Left lung (tissue), 10 donors: ENCODE measurements around the gene PRKG1. TPM values are rescaled to one million over a fixed set of nuclear protein-coding genes. Genes with fewer than 3 reads are reported as not detected.
"Not testable (repeated sequence)": the region's sequence is repeated elsewhere in the genome, so short reads cannot be mapped to it uniquely, and the experiment has no call there.

Experiments used
- ATAC-seq: fragments of 200-7000 bp; cut with Tn5 transposase; one replicate; pipeline ENCODE4 v1.9.1; 2020; ENCODE audit warnings: moderate library complexity
- DNase-seq, 4 donors: peaks; one replicate each; pipeline ENCODE4 v3.0.0-alpha.2; 2013 to 2020
- H3K27ac ChIP-seq, 2 donors: fragments of 200-600 bp; sonication (generic) in 1 of 2; one replicate each; pipeline versions ENCODE4 v1.5.0 to v1.8.0; 2020 to 2021
- H3K27me3 ChIP-seq, 2 donors: fragments of 200-600 bp; sonication (generic) in 1 of 2; one replicate each; pipeline versions ENCODE4 v1.5.0 to v1.8.0; 2020 to 2021
- H3K36me3 ChIP-seq, 2 donors: fragments of 200-600 bp; sonication (generic) in 1 of 2; one replicate each; pipeline versions ENCODE4 v1.5.0 to v1.8.0; 2020 to 2021
- H3K4me1 ChIP-seq, 2 donors: fragments of 200-600 bp; one replicate each; pipeline ENCODE4 v1.8.0; 2021
- H3K4me3 ChIP-seq, 2 donors: fragments of 200-600 bp; sonication (generic) in 1 of 2; one replicate each; pipeline versions ENCODE4 v1.5.0 to v1.8.0; 2020 to 2021; ENCODE audit warnings: mild to moderate bottlenecking in 1 of 2
- H3K9me3 ChIP-seq, 2 donors: fragments of 200-600 bp; sonication (generic) in 1 of 2; one replicate each; pipeline versions ENCODE4 v1.5.0 to v1.8.0; 2020 to 2021
- intact Hi-C, 2 donors: fragments of 100-400 bp; cut with DNase I; formaldehyde crosslinking; loops; one replicate each; pipeline versions ENCODE4 v1.11.2 to v1.14.2; 2022
- polyA plus RNA-seq, 6 donors: library from polyadenylated mRNA; unstranded; fragments of 120-200 nt; gene quantifications; one replicate each; pipeline ENCODE4 v1.2.1, GENCODE V29; 2013; ENCODE audit not compliant: insufficient read length in 6 of 6
- total RNA-seq, 2 donors: library from RNA; stranded (reverse); fragmentation: NEBNext Ultra II Directional; extraction: Animal tissue kit (Norgen Biotek cat#: 25700); gene quantifications; one replicate each; pipeline ENCODE4 v1.2.1, GENCODE V29; 2021
- TF ChIP-seq, protein P1 (sequence below), 2 donors: fragments of 200-600 bp; sonication (generic) in 1 of 2; IDR thresholded peaks; one replicate each; pipeline versions ENCODE4 v1.5.0 to v1.8.0; 2021; ENCODE audit warnings: antibody characterized with exemption in 2 of 2
- donor health status: DM: no; HTN: yes; CAD: no.
- donor health status: DM: no; HTN: no; CAD: no.

PRKG1 gene
- total and polyA plus RNA-seq, 8 donors = 15.6 to 29.0 (median 17.8) TPM

DNA sequence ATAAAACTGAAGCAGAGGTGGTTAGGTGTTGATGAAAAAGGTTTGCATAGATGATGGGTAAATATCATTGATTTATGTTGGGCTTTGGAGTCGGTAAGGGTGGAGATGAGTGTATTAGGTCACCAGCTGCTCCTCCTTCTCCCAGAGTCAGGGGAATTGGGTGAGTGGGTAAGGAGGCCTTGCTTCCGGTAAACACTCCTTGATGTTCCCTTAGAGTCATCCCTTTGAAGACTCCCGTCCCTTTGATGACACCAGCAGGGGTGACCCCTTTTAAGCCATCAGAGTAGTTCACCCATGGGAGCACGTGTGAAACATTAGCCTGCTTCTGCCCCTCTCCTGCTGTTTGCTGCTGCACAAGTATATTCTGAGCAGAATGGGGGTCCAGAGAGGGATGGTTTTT, 1147.6 kb downstream of the PRKG1 start:
- DNase-seq (no peak), ATAC-seq (no peak)
- no peak overlapping the region for H3K4me3 ChIP-seq
- H3K9me3 ChIP-seq = no peaks in the 10 kb centered on the region
- H3K27me3 ChIP-seq = no peaks in the 10 kb centered on the region
- TF ChIP-seq, protein P1, sequence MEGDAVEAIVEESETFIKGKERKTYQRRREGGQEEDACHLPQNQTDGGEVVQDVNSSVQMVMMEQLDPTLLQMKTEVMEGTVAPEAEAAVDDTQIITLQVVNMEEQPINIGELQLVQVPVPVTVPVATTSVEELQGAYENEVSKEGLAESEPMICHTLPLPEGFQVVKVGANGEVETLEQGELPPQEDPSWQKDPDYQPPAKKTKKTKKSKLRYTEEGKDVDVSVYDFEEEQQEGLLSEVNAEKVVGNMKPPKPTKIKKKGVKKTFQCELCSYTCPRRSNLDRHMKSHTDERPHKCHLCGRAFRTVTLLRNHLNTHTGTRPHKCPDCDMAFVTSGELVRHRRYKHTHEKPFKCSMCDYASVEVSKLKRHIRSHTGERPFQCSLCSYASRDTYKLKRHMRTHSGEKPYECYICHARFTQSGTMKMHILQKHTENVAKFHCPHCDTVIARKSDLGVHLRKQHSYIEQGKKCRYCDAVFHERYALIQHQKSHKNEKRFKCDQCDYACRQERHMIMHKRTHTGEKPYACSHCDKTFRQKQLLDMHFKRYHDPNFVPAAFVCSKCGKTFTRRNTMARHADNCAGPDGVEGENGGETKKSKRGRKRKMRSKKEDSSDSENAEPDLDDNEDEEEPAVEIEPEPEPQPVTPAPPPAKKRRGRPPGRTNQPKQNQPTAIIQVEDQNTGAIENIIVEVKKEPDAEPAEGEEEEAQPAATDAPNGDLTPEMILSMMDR (IDR thresholded peaks at IDR 0.05) = no peak
- no peak overlapping the region for H3K27ac ChIP-seq
- H3K4me1 ChIP-seq = no peaks in the 10 kb centered on the region
- no peaks in the 10 kb centered on the region for H3K36me3 ChIP-seq
- intact Hi-C loops = no loop called here

GRCh38 chr10:52226197-52226847, 1152.0 kb downstream of the PRKG1 start:
- Histone ChIP-seq H3K4me1 (no peaks in the 10 kb centered on the region), H3K9me3 (no peaks in the 10 kb centered on the region), H3K36me3 (no peaks in the 10 kb centered on the region), H3K27me3 (no peaks in the 10 kb centered on the region), H3K27ac (no peak overlapping the region), H3K4me3 (no peak overlapping the region)
- intact Hi-C loops = no loop called here
- ATAC-seq = no peak
- TF ChIP-seq, protein P1 (IDR thresholded peaks at IDR 0.05) = no peak
- DNase-seq = no peak

GRCh38 chr10:52228556-52228955, 1154.3 kb downstream of the PRKG1 start:
- Histone ChIP-seq H3K27me3 (no peaks in the 10 kb centered on the region), H3K4me1 (no peaks in the 10 kb centered on the region), H3K36me3 (no peaks in the 10 kb centered on the region), H3K9me3 (no peaks in the 10 kb centered on the region), H3K4me3 (no peak overlapping the region), H3K27ac (no peak overlapping the region)
- TF ChIP-seq, protein P1 (IDR thresholded peaks at IDR 0.05) = no peak
- no peak for DNase-seq
- intact Hi-C loops = no loop called here
- ATAC-seq = no peak

DNA sequence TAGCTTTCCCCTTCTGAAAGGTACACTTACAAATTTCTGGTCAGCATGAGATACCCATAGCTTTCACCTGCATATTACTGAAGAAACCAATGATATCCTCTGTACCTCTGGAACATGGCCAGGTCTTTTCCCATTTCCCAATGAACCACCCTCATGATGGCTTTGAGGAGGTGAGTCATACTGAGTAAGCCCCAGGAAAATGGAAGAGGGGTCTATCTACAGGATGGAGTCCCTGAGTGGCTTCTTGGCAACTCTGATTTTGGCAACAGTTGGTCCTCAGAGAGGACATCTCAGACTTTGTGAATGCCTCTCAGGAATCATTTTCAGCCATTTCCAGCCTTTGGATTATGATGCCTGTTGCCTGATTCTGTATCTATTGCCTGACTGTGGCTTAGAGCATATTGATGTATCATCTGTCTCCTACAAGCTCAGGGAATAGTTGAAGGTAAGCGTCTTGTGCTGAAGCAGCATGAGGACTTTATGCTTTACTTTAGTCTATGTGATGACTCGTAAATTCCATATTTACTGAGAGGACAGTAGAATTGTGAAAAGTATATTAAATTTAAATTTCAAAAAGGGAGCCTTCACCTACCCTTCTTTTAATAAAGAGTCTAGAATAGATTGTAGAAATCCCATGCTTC, 1155.1 kb downstream of the PRKG1 start:
- TF ChIP-seq, protein P1 (IDR thresholded peaks at IDR 0.05) = no peak
- no peak for ATAC-seq
- intact Hi-C loops = no loop called here

DNA sequence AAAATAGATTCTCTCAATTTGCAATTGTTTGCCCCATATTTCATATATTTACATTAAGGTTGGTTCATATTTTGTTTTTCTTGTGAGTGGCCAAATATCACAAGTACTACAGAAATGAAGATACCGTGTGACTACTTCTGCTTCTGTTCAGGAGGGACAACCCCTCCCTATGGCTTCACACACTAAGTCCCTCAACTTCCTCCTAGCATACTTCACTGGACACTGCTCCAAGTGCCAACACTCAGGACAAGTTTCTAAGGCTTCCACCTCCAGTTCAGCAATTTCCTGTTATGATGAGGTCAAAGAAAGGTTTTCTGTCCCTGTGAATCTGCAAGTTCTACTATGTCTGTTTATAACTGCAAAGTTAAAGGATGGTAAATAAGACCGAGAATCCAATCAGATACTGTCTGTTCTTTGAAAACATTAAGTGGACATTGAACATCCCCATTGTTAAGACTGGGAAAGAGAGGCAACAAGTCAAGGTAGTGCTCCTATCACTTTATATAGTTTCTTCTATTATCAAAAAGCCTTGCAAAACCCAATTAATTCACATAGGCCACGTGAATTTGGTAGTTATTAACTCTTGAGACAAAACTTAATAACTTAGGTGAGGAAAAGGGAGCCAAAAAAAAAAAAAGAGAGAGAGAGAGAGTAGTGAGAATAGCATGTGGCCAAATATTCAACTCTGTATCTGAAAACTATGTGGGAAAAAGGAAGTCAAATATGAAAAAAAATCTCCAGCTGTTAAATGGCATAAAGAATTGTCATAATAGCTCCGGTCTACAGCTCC, 1158.5 kb downstream of the PRKG1 start:
- intact Hi-C loops = no loop called here
- no peaks in the 10 kb centered on the region for H3K4me1 ChIP-seq
- DNase-seq (no peak), ATAC-seq (peak; percentile 95)
- peak overlapping the region in 1 of 2 donors; percentile 23 for H3K4me3 ChIP-seq
- no peaks in the 10 kb centered on the region for H3K36me3 ChIP-seq
- no peaks in the 10 kb centered on the region for H3K27me3 ChIP-seq
- TF ChIP-seq, protein P1 (IDR thresholded peaks at IDR 0.05) = no peak
- H3K9me3 ChIP-seq = no peaks in the 10 kb centered on the region
- no peak overlapping the region for H3K27ac ChIP-seq

More for the DNA sequence above, 1155.1 kb downstream of the PRKG1 start:
- Histone ChIP-seq H3K9me3 (no peaks in the 10 kb centered on the region), H3K27me3 (no peaks in the 10 kb centered on the region), H3K4me1 (no peaks in the 10 kb centered on the region), H3K27ac (no peak overlapping the region), H3K4me3 (no peak overlapping the region), H3K36me3 (no peaks in the 10 kb centered on the region)
- no peak for DNase-seq

DNA sequence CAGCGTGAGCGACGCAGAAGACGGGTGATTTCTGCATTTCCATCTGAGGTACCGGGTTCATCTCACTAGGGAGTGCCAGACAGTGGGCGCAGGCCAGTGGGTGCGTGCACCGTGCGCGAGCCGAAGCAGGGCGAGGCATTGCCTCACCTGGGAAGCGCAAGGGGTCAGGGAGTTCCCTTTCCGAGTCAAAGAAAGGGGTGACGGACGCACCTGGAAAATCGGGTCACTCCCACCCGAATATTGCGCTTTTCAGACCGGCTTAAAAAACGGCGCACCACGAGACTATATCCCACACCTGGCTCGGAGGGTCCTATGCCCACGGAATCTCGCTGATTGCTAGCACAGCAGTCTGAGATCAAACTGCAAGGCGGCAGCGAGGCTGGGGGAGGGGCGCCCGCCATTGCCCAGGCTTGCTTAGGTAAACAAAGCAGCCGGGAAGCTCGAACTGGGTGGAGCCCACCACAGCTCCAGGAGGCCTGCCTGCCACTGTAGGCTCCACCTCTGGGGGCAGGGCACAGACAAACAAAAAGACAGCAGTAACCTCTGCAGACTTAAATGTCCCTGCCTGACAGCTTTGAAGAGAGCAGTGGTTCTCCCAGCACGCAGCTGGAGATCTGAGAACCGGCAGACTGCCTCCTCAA, 1159.2 kb downstream of the PRKG1 start:
- H3K27ac ChIP-seq, H3K27me3 ChIP-seq, H3K9me3 ChIP-seq, H3K4me1 ChIP-seq, H3K36me3 ChIP-seq, intact Hi-C loops, DNase-seq: not testable (repeated sequence)
- ATAC-seq = peak; percentile 63
- peak overlapping the region in 1 of 2 donors; percentile 23 for H3K4me3 ChIP-seq
